ENCODE results near the gene OR52N2. TPM values are rescaled to one million over a fixed set of nuclear protein-coding genes. Genes with fewer than 3 reads are reported as not detected.

Gene OR52N2
- total RNA-seq, 4 donors from 2014 or later, result not detected

DNA sequence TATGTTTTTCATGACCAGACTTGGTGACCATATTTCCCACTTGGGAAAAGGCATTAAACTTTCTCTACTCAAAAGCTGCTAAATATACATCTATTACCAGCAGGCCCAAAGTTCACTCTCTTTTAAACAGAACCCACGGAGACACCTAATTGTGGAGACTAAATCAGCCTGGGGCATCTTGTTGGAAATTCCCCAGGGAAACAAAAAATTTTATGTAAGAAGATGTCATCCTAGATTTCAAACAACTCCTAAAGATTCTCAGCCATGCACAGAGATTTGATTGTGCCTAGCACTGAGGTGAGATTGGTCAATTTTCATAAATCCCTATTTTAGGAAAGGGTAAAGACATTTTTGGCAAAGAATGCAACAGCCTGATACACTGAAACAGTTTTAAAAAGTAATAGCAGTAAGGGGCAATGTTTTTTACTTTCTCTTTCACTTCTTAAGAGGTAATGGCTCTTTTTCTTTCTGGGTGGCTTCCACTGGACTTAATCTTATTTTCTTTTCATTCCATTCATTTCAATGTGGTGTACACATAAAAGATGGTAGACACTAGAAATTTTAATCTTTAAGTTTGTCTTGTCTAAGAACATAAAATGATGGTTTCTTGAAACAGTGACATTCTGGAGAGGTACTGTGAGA lies 9.6 kb downstream of the OR52N2 start:
- WGBS, result 16% methylated on average over 1 of the region's 1 CpG
- no peak for TF ChIP-seq POLR2AphosphoS5 (IDR thresholded peaks at IDR 0.05)
- TF ChIP-seq EP300 (IDR thresholded peaks at IDR 0.05), result no peak
- TF ChIP-seq POLR2A (IDR thresholded peaks at IDR 0.05), result no peak
- no peak for TF ChIP-seq CTCF (IDR thresholded peaks at IDR 0.05)
- DNase-seq (ENCODE audit: low spot score in 2 of 2), result no peak
- Histone ChIP-seq H3K4me1 (no peaks in the 10 kb centered on the region), H3K4me3 (no peak overlapping the region), H3K27me3 (no peaks in the 10 kb centered on the region), H3K36me3 (no peaks in the 10 kb centered on the region), H3K27ac (no peak overlapping the region), H3K9me3 (no peaks in the 10 kb centered on the region)

DNA sequence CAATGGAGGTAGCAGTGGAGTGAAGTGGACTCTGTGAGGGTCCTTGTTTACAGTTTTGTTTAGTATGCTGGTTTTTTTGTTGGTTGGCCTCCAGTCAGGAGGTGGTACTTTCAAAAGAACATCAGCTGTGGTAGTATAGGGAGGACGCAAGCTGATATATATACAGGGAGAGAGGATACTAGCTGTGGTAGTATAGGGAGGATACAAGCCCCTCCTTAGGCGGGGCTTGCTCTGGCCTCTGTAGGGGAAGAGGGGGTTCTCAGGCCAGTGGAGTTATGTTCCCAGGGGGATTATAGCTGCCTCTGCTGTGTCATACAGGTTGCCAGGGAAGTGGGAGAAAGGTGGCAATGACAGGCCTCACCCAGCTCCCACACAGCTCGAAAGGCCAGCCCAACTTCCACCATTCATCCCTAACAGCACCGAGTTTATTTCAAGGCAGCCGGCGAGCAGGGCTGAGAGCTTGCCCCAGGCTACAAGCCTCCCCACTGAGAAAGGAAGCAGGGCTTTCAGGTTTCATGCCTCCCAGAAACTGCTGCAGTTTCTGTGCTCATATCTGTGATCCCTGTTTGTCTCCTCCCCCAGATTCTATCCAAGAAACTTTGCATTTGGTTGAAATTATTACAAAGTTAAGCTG lies 22.6 kb downstream of the OR52N2 start:
- no peaks in the 10 kb centered on the region for H3K36me3 ChIP-seq
- H3K27me3 ChIP-seq, result no peaks in the 10 kb centered on the region
- no peak for DNase-seq (ENCODE audit: low spot score in 2 of 2)
- TF ChIP-seq CTCF (IDR thresholded peaks at IDR 0.05), result no peak
- no peak for TF ChIP-seq POLR2AphosphoS5 (IDR thresholded peaks at IDR 0.05)
- TF ChIP-seq POLR2A (IDR thresholded peaks at IDR 0.05), result no peak
- 59% methylated on average over 6 of the region's 6 CpGs for WGBS
- no peak overlapping the region for H3K4me3 ChIP-seq
- H3K4me1 ChIP-seq, result no peaks in the 10 kb centered on the region
- H3K9me3 ChIP-seq, result no peaks in the 10 kb centered on the region
- no peak overlapping the region for H3K27ac ChIP-seq

- TF ChIP-seq EP300 (IDR thresholded peaks at IDR 0.05), result no peak
- TF ChIP-seq CTCF (IDR thresholded peaks at IDR 0.05), result no peak
- no peak for TF ChIP-seq POLR2AphosphoS5 (IDR thresholded peaks at IDR 0.05)
- TF ChIP-seq POLR2A (IDR thresholded peaks at IDR 0.05), result no peak
- no peak overlapping the region for H3K27ac ChIP-seq
- no peaks in the 10 kb centered on the region for H3K27me3 ChIP-seq
- H3K4me1 ChIP-seq, result no peaks in the 10 kb centered on the region
- 52% methylated on average over 2 of the region's 2 CpGs for WGBS
- H3K9me3 ChIP-seq, result no peaks in the 10 kb centered on the region
- no peak for DNase-seq (ENCODE audit: low spot score in 2 of 2)
- no peaks in the 10 kb centered on the region for H3K36me3 ChIP-seq
- no peak overlapping the region for H3K4me3 ChIP-seq
These were observed 24.7 kb downstream of the OR52N2 start for GRCh38 chr11:5833446-5833845.

- no peak for TF ChIP-seq EP300 (IDR thresholded peaks at IDR 0.05)
- TF ChIP-seq CTCF (IDR thresholded peaks at IDR 0.05), result no peak
These were observed 29.0 kb downstream of the OR52N2 start for GRCh38 chr11:5837695-5838094.

DNA sequence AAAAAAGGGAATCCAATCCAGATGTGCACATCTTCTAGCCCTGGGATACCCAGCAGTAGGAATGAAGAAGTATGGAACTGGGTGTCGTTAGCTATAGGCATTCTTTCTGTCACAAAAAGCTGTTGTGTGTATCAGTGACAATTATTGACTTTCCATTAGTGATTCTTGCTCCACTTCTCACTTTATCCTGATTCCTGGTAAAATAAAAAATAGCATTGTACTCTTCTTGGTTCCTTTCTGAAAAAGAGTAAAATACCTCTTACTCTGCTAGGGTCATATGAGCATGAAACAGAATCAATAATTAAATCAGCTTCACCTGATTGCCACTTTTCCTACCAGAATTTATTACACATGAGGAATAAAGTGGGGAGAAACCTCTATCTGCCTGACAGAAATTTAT lies 33.1 kb downstream of the OR52N2 start, which contains the start of gene OR52E6:
OR52E6 (minus strand) TSS at position 101 of the 400 bp plus-strand sequence; CDS start at position 101, 0 bp downstream.
- H3K9me3 ChIP-seq, result no peaks in the 10 kb centered on the region
- WGBS, result 0% methylated on average over 1 of the region's 1 CpG
- H3K27ac ChIP-seq, result no peak within 1 kb of the TSS
- H3K4me3 ChIP-seq, result no peak within 1 kb of the TSS
- DNase-seq (ENCODE audit: low spot score in 2 of 2), result no peak
- no peaks in the 10 kb centered on the region for H3K4me1 ChIP-seq
- no peaks in the 10 kb centered on the region for H3K36me3 ChIP-seq
- no peak for TF ChIP-seq POLR2AphosphoS5 (IDR thresholded peaks at IDR 0.05)
- no peak for TF ChIP-seq POLR2A (IDR thresholded peaks at IDR 0.05)
- TF ChIP-seq CTCF (IDR thresholded peaks at IDR 0.05), result no peak
- TF ChIP-seq EP300 (IDR thresholded peaks at IDR 0.05), result no peak
- no peaks in the 10 kb centered on the region for H3K27me3 ChIP-seq

More at GRCh38 chr11:5837695-5838094, 29.0 kb downstream of the OR52N2 start:
- WGBS, result 94% methylated on average over 2 of the region's 2 CpGs
- Histone ChIP-seq H3K4me1 (no peaks in the 10 kb centered on the region), H3K27me3 (no peaks in the 10 kb centered on the region), H3K4me3 (no peak overlapping the region), H3K27ac (no peak overlapping the region), H3K9me3 (no peaks in the 10 kb centered on the region), H3K36me3 (no peaks in the 10 kb centered on the region)
- DNase-seq (ENCODE audit: low spot score in 2 of 2), result no peak

Measured in suprapubic skin (tissue), 4 donors.